ENCODE results near the gene MARCOL. TPM values are rescaled to one million over a fixed set of nuclear protein-coding genes. Genes with fewer than 3 reads are reported as not detected.

Gene MARCOL, protein sequence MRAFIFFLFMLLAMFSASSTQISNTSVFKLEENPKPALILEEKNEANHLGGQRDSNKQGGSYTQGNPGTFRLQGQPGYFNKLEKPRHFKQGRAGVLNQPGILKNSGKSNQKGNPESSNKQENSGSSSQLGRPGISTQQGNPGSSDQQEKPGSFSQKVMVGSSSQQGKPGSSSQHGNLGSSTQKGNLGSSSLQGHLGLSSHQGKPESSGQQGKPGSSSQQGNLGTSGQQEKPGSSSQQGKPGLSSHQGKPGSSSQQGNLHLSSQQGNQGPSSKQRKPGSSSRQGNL
- not detected for total RNA-seq
- not detected for polyA plus RNA-seq
- long read RNA-seq, donor 1: 0 reads
- long read RNA-seq, donor 2: 0 reads

DNA sequence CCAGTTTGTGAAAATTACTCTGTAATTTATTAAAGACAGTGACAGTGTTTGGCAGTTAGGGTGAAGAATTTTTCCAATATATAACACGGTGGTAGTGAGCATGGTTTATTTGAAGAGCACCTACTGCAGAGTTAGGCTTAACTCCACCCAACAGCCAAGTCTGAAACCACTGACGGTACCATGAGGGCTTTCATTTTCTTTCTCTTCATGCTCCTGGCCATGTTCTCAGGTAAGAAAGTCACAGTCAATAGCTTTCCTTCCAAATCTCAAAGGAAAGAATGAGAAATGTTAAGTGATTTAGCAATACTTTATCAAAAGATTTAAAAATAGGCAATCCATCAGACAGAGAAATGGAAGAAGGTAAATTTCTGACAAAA lies at the start of gene MARCOL:
TSS of gene MARCOL (plus strand) at position 108 of the 377 bp plus-strand sequence. CDS start at position 181, 73 bp downstream.
- Histone ChIP-seq H3K4me3 (no peak within 1 kb of the TSS), H3K9me3 (peaks cover 0 to 3% (median 0%) of the 10 kb centered on the region in 8 donors), H3K36me3 (no peaks in the 10 kb centered on the region), H3K27me3 (replicated peaks in 1 of 7) (no peaks in the 10 kb centered on the region), H3K4me1 (no peaks in the 10 kb centered on the region), H3K27ac (no peak within 1 kb of the TSS)
- no peak for DNase-seq
- 64 to 72% (median 65%) methylated on average over 2 of the region's 2 CpGs for WGBS, 5 donors
- intact Hi-C loops (cut with DNase I; ENCODE audit: low total_unique reads): no loop called here
- TF ChIP-seq, protein P1, sequence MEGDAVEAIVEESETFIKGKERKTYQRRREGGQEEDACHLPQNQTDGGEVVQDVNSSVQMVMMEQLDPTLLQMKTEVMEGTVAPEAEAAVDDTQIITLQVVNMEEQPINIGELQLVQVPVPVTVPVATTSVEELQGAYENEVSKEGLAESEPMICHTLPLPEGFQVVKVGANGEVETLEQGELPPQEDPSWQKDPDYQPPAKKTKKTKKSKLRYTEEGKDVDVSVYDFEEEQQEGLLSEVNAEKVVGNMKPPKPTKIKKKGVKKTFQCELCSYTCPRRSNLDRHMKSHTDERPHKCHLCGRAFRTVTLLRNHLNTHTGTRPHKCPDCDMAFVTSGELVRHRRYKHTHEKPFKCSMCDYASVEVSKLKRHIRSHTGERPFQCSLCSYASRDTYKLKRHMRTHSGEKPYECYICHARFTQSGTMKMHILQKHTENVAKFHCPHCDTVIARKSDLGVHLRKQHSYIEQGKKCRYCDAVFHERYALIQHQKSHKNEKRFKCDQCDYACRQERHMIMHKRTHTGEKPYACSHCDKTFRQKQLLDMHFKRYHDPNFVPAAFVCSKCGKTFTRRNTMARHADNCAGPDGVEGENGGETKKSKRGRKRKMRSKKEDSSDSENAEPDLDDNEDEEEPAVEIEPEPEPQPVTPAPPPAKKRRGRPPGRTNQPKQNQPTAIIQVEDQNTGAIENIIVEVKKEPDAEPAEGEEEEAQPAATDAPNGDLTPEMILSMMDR (IDR thresholded peaks at IDR 0.05 in 8 of 11, conservative IDR thresholded peaks at IDR 0.05 in 3 of 11): no peak
- TF ChIP-seq POLR2AphosphoS5 (IDR thresholded peaks at IDR 0.05) (no peak), POLR2A (IDR thresholded peaks at IDR 0.05) (no peak)

DNA sequence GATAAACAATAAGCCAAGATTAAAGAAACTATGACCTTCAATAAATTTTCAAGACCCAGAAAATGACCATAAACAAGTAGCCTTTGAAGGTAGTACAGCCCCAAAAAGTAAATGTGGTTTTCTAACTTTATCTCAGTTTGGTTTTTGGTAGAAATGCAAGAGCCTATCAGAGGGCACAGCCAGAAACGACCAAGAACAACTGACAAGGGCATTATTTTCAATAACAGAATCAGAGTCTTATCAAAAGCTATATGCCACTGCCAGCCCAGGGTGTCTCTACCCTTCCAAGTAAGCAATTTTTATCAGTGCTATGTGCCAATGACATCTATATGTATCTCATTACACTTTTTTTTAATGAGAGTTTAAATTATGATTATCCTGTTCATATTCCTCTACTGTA lies 47.3 kb upstream of the MARCOL start:
- H3K27me3 ChIP-seq (replicated peaks in 1 of 7): no peaks in the 10 kb centered on the region
- peaks cover 0 to 5% (median 0%) of the 10 kb centered on the region in 6 donors for H3K4me1 ChIP-seq
- H3K9me3 ChIP-seq: no peaks in the 10 kb centered on the region
- no peaks in the 10 kb centered on the region for H3K36me3 ChIP-seq
- DNase-seq: no peak
- 47 to 70% (median 51%) methylated on average over 1 of the region's 1 CpG for WGBS, 5 donors
- H3K27ac ChIP-seq: no peak overlapping the region
- intact Hi-C loops (cut with DNase I; ENCODE audit: low total_unique reads): no loop called here
- H3K4me3 ChIP-seq: no peak overlapping the region
- TF ChIP-seq POLR2AphosphoS5 (IDR thresholded peaks at IDR 0.05): no peak
- TF ChIP-seq, protein P1 (IDR thresholded peaks at IDR 0.05 in 8 of 11, conservative IDR thresholded peaks at IDR 0.05 in 3 of 11): no peak
- no peak for TF ChIP-seq POLR2A (IDR thresholded peaks at IDR 0.05)

DNA sequence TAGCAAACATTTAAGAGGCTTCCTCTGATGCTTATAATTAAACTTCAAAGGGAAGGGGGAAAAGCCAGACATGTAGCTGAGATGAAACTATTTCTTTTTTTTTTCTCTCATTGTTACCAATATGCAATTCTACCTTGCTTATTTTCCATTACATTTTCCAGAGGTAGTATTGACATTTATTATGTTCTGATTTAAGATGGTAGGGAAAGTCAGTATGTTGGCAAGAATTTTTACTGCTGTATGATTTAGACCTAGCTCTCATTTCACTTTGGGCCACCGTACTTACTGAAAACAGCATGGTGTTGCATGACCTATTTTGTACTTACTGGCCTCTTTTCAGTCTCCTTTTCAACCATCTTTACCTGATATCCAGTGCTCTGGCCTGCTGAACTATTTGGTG lies 45.1 kb upstream of the MARCOL start:
- no peaks in the 10 kb centered on the region for H3K4me1 ChIP-seq
- H3K36me3 ChIP-seq: no peaks in the 10 kb centered on the region
- 87 to 98% (median 89%) methylated on average over 1 of the region's 1 CpG for WGBS, 5 donors
- DNase-seq: no peak
- H3K4me3 ChIP-seq: no peak overlapping the region
- no peak overlapping the region for H3K27ac ChIP-seq
- intact Hi-C loops (cut with DNase I; ENCODE audit: low total_unique reads): no loop called here
- H3K27me3 ChIP-seq (replicated peaks in 1 of 7): no peaks in the 10 kb centered on the region
- H3K9me3 ChIP-seq: no peaks in the 10 kb centered on the region
- TF ChIP-seq POLR2AphosphoS5 (IDR thresholded peaks at IDR 0.05) (no peak), POLR2A (IDR thresholded peaks at IDR 0.05) (no peak)
- TF ChIP-seq, protein P1 (IDR thresholded peaks at IDR 0.05 in 8 of 11, conservative IDR thresholded peaks at IDR 0.05 in 3 of 11): no peak

DNA sequence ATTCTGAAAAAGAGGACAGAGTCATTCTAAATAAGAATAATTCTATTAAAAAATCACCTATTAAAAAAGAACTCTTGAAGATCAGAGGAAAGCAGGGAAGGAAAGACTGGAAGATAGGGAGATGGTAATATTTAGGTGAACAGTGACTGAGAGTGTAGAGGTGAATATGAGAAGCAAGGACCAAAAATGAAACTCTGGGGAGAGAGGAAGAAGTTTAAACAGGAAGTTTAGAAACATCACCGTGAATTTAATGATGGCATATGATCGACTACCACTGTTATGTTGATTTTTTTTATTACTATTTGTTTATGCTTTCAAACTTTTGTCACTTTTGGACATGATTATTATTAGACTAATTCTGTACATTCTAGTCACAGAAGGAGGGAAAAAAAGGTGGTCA lies 37.2 kb upstream of the MARCOL start:
- no peaks in the 10 kb centered on the region for H3K27me3 ChIP-seq (replicated peaks in 1 of 7)
- intact Hi-C loops (cut with DNase I; ENCODE audit: low total_unique reads): no loop called here
- peak overlapping the region in 1 of 8 donors; percentile 1 for H3K4me3 ChIP-seq
- 31 to 57% (median 38%) methylated on average over 2 of the region's 2 CpGs for WGBS, 5 donors
- TF ChIP-seq POLR2AphosphoS5 (IDR thresholded peaks at IDR 0.05): no peak
- TF ChIP-seq, protein P1 (IDR thresholded peaks at IDR 0.05 in 8 of 11, conservative IDR thresholded peaks at IDR 0.05 in 3 of 11): no peak
- TF ChIP-seq POLR2A (IDR thresholded peaks at IDR 0.05): no peak
- no peaks in the 10 kb centered on the region for H3K36me3 ChIP-seq
- H3K9me3 ChIP-seq: no peaks in the 10 kb centered on the region
- no peak for DNase-seq
- peak overlapping the region in 3 of 8 donors; percentile 13 to 67 (median 33) for H3K27ac ChIP-seq
- H3K4me1 ChIP-seq: no peaks in the 10 kb centered on the region

All from spleen (tissue), 13 donors.